Endothelial cell (in vitro differentiated cells): ENCODE measurements around the gene RAET1E. TPM values are rescaled to one million over a fixed set of nuclear protein-coding genes. Genes with fewer than 3 reads are reported as not detected.
"Not testable (repeated sequence)": the region's sequence is repeated elsewhere in the genome, so short reads cannot be mapped to it uniquely, and the experiment has no call there.

ENCODE experiments used
- DNase-seq: peaks from one replicate; pipeline ENCODE4 v3.0.0; 2021; ENCODE audit warnings: low spot score
- H3K27ac Mint-ChIP-seq: one replicate; pipeline ENCODE4 v1.8.0; 2021; ENCODE audit warnings: mixed read lengths, inconsistent platforms; ENCODE audit not compliant: unreplicated experiment
- H3K27me3 Mint-ChIP-seq: one replicate; pipeline ENCODE4 v1.8.0; 2021; ENCODE audit warnings: mild to moderate bottlenecking, moderate library complexity, mixed read lengths, inconsistent platforms; ENCODE audit not compliant: unreplicated experiment
- H3K36me3 Mint-ChIP-seq: one replicate; pipeline ENCODE4 v1.8.0; 2021; ENCODE audit warnings: mild to moderate bottlenecking, low read depth, mixed read lengths, inconsistent platforms; ENCODE audit not compliant: unreplicated experiment
- H3K4me1 Mint-ChIP-seq: one replicate; pipeline ENCODE4 v1.8.0; 2021; ENCODE audit warnings: mild to moderate bottlenecking, mixed read lengths, inconsistent platforms; ENCODE audit not compliant: unreplicated experiment
- H3K4me3 Mint-ChIP-seq: one replicate; pipeline ENCODE4 v1.8.0; 2021; ENCODE audit warnings: mild to moderate bottlenecking, mixed read lengths, inconsistent platforms; ENCODE audit not compliant: unreplicated experiment
- H3K9me3 Mint-ChIP-seq: one replicate; pipeline ENCODE4 v1.8.0; 2021; ENCODE audit warnings: mixed read lengths, inconsistent platforms; ENCODE audit not compliant: unreplicated experiment
- total RNA-seq: library from RNA; stranded (reverse); fragmentation: NEBNext Ultra II Directional; extraction: Animal tissue kit (Norgen Biotek cat#: 25700); gene quantifications from one replicate; pipeline ENCODE4 v1.2.1, GENCODE V29; 2021; ENCODE audit not compliant: unreplicated experiment
- TF ChIP-seq, protein P1 (sequence below): fragments of 200-600 bp; sonication (generic); IDR thresholded peaks from one replicate; pipeline ENCODE4 v1.5.0; 2021; ENCODE audit warnings: antibody characterized with exemption; ENCODE audit not compliant: unreplicated experiment

The RAET1E gene
- total RNA-seq, 1 donor from 2014 or later = 0.28 TPM

- no peaks in the 10 kb centered on the region for H3K9me3 Mint-ChIP-seq
- peak overlapping the region; percentile 91 for H3K4me3 Mint-ChIP-seq
- H3K27ac Mint-ChIP-seq = no peak overlapping the region
- peaks cover 12% of the 10 kb centered on the region for H3K36me3 Mint-ChIP-seq
- TF ChIP-seq, protein P1, sequence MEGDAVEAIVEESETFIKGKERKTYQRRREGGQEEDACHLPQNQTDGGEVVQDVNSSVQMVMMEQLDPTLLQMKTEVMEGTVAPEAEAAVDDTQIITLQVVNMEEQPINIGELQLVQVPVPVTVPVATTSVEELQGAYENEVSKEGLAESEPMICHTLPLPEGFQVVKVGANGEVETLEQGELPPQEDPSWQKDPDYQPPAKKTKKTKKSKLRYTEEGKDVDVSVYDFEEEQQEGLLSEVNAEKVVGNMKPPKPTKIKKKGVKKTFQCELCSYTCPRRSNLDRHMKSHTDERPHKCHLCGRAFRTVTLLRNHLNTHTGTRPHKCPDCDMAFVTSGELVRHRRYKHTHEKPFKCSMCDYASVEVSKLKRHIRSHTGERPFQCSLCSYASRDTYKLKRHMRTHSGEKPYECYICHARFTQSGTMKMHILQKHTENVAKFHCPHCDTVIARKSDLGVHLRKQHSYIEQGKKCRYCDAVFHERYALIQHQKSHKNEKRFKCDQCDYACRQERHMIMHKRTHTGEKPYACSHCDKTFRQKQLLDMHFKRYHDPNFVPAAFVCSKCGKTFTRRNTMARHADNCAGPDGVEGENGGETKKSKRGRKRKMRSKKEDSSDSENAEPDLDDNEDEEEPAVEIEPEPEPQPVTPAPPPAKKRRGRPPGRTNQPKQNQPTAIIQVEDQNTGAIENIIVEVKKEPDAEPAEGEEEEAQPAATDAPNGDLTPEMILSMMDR = no peak
- H3K4me1 Mint-ChIP-seq = peaks cover 33% of the 10 kb centered on the region
- DNase-seq = no peak
- H3K27me3 Mint-ChIP-seq = peaks cover 25% of the 10 kb centered on the region
These were observed 25.5 kb upstream of the RAET1E start for GRCh38 chr6:149923327-149923986.

DNA sequence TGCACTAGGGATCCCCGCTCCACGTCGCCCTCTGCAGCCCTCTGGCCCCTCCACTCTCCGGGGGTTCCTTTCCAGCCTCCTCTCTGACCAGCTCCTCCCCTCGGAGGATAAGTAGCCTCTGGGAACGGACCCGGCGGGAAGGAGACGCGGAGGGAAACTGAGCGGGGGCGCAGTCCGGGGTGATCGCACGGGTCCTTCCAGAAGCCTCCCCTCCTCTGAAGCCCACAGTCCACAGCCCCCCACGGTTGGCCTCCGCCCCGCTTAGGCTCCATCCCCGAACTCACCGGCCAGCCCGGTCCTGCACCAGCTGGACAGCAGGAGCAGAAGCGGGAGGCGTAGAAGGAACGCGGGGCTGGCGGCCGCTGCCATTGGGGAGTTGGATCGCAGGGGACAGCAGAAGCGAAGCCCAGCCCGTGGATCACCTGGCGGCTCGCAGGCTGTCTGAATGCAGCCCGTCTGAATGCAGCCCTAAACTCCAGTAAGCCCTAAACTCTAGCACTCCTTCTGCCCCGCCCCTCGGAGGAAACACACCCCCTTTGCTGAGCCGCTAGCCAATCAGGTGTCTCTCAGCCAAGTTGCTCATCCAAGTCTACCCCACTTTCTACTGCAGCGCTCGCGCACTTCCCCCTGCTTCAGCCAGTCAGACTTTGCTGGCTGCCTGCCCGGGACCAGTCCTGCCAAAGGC is 24.9 kb upstream of the RAET1E start, which contains the start of gene RAET1G:
Gene RAET1G (minus strand): TSS at position 480 of the 685 bp plus-strand sequence. CDS start 111 bp downstream, at position 369.
- peaks cover 27% of the 10 kb centered on the region for H3K27me3 Mint-ChIP-seq
- TF ChIP-seq, protein P1 = no peak
- H3K27ac Mint-ChIP-seq = no peak within 1 kb of the TSS
- no peaks in the 10 kb centered on the region for H3K9me3 Mint-ChIP-seq
- peaks cover 33% of the 10 kb centered on the region for H3K4me1 Mint-ChIP-seq
- H3K4me3 Mint-ChIP-seq = peak within 1 kb of the TSS; percentile 91
- H3K36me3 Mint-ChIP-seq = peaks cover 12% of the 10 kb centered on the region
- DNase-seq = peak; percentile 73

- DNase-seq, H3K9me3 Mint-ChIP-seq, H3K27ac Mint-ChIP-seq: not testable (repeated sequence)
- H3K36me3 Mint-ChIP-seq = peaks cover 12% of the 10 kb centered on the region
- peaks cover 33% of the 10 kb centered on the region for H3K4me1 Mint-ChIP-seq
- H3K27me3 Mint-ChIP-seq = peaks cover 27% of the 10 kb centered on the region
- peak overlapping the region; percentile 69 for H3K4me3 Mint-ChIP-seq
These were observed 24.2 kb upstream of the RAET1E start for GRCh38 chr6:149922091-149922490.

DNA sequence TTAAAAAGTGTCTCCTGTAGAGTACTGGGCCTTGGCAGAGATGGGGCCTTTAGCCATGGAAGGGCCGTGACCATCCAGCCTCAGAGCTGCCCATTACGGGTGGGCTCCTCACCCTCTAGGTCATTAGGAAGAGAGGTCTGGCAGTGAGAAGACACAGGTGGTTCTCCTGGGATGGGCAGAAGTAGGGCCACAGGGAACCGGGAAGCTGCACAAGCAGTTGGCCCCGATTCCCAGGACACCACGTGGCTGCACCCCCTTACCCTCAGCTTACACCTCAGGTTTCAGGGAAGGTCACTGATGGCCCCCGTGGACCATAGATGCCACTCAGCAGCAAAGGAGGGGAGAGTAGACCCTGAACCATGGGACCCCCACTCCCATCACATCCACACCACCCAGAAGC is 23.4 kb upstream of the RAET1E start:
- H3K36me3 Mint-ChIP-seq = peaks cover 12% of the 10 kb centered on the region
- H3K27ac Mint-ChIP-seq = no peak overlapping the region

GRCh38 chr6:149919834-149920225 is 21.9 kb upstream of the RAET1E start:
- peaks cover 12% of the 10 kb centered on the region for H3K36me3 Mint-ChIP-seq
- TF ChIP-seq, protein P1 = no peak
- no peak for DNase-seq
- no peak overlapping the region for H3K27ac Mint-ChIP-seq
- peaks cover 24% of the 10 kb centered on the region for H3K27me3 Mint-ChIP-seq
- no peak overlapping the region for H3K4me3 Mint-ChIP-seq
- H3K4me1 Mint-ChIP-seq = peaks cover 31% of the 10 kb centered on the region
- no peaks in the 10 kb centered on the region for H3K9me3 Mint-ChIP-seq

More for the DNA sequence above, 23.4 kb upstream of the RAET1E start:
- TF ChIP-seq, protein P1 = no peak
- peaks cover 36% of the 10 kb centered on the region for H3K4me1 Mint-ChIP-seq
- DNase-seq = no peak
- H3K4me3 Mint-ChIP-seq = peak overlapping the region; percentile 62
- peaks cover 27% of the 10 kb centered on the region for H3K27me3 Mint-ChIP-seq
- no peaks in the 10 kb centered on the region for H3K9me3 Mint-ChIP-seq

- not testable (repeated sequence) for H3K27ac Mint-ChIP-seq, H3K9me3 Mint-ChIP-seq, H3K4me3 Mint-ChIP-seq, DNase-seq
- Mint-ChIP-seq H3K27me3 (peaks cover 24% of the 10 kb centered on the region), H3K36me3 (peaks cover 12% of the 10 kb centered on the region), H3K4me1 (peaks cover 33% of the 10 kb centered on the region)
These were observed 21.4 kb upstream of the RAET1E start for GRCh38 chr6:149919126-149919833.
